Ramos (cell line): Measurements from ENCODE around the gene WAS.

Experiments
- in situ Hi-C: fragments of 300-500 bp; cut with MboI; formaldehyde crosslinking; loops from one replicate; pipeline ENCODE4 v1.14.3; 2022; ENCODE audit warnings: low sequenced_read_pairs; ENCODE audit not compliant: unreplicated experiment

WAS gene

DNA sequence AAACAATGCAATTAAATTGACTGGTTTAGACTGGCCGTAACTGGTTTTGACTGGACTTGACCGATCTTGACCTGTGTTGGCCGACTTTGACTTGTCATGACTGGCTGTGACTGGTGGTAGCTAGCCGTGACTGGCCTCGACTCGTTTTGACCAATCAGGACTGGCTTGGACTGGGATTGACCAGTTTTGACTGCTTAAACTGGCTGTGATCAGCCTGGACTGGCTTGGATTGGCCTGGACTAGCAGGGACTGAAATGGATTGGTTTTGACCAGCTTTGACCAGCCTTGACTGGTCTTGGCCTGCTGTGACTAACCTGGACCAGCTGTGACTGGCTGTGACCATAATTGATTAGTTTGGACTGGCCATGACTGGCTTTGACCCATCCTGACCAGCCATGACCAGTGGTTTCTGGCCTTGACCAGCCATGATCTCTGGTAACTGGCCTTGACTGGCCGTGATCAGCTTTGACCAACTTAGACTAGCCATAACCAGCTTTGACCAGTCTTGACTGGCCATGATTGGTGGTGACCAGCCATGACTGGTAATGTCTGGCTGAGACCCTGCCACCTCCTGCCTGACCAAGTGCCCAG lies 26.0 kb downstream of the WAS start:
- in situ Hi-C loops, result no loop called here

DNA sequence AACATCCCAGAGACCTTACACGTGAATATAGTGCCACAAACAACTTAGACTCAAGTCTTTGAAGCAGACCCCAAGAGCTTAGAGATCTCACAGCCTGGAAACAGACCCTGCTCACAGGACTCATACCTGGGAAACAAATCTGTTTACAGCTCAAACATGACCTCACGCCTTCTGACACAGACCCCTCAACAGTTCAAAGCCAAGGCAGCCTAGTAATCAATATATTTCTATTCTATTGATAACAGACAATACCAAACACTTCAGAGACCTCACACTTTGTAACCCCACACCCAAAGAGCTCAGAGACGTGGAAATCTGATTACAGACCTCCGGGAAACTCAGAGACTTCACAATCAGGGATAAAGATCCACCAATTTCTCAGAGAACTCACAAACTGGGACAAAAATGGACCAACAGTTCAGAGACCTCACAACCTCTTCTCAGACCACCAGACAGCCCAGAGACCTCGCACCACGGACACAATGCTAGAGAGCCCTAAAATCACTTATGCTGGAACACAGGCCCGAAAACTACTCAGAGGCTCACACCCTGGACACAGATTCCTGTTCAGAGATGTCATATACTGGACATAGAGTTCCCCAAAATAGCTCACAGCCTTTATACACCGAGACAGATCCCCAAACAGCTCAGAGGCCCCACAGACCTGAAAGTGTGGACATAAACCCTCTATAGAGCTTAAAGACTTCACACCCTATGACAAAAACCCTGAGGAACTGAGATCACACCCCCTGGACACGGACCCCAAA lies 27.7 kb downstream of the WAS start:
- in situ Hi-C loops, result no loop called here

DNA sequence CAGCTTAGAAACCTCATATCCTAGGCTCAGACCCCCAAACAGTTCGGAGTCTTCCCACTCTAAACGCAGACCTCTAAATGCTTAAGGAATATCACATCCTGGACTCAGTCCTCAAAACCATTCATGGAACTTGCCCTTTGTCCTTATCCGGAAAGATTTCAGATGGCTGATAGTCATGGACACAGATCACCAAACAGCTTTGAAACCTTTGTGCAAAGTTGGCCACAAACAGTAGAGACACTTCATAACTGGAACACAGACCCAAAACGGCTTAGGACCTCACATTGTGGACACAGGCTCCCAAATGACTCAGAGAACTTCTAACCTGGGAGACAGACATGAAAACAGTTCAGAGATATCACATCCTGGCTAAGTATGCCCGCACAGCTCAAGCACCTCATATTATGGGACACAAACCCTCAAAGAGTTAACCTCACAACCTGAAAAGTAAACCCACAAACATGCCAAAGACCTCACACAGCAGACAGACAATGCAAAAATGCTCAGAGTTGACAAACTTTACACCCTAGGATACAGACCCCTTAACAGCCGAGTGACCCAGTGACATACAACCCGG lies 28.4 kb downstream of the WAS start:
- in situ Hi-C loops, result no loop called here

DNA sequence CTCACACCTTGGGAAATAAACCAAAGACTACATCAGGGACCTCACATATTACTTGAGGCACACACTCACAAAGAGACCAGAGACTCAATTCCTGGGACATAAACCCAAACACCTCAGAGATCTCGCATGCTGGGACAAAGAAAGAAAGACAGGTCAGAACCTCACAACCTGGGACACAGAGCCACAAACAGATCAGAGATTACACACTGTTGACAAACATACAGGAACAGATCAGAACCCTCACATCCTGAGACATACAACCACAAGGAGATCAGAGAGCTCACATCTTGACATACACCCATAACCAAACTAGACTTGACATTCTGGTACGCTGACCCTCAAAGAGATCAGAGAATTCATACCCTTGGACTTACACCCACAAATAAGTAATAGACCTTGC lies 30.2 kb downstream of the WAS start:
- in situ Hi-C loops, result no loop called here

DNA sequence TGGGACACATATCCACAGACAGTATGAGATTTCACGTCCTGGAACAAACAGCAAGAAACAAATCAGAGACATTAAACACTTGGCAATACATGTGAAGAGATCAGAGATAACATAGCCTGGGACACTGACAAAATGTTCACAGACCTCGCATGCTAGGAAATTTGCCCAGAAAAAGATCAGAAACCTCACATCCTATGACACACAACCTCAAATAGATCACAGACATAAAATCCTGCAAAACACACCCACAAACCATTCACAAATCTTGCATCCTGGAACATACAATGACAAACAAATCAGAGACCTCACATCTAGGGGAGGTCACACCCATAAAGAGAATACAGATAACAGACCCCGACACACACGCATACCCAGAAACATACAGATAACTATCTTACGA lies 31.0 kb downstream of the WAS start:
- in situ Hi-C loops, result no loop called here

DNA sequence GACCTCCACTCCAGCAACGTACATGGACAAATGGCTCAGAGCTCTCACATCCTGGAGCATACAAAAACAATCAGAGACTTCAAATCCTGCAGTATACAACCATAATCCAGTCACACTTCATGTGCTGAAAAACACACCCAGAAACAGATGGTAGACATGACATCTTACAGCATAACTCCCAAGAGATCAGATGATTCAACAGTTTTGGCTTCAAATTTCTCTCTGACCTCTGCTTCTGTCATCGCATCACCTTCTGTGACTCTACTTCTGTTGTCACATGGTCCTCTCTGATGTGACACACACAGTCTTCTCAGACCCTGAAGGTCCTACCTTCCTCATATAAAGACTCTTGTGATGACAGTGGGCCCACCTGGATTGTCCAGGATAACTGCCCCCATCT lies 31.5 kb downstream of the WAS start:
- in situ Hi-C loops, result no loop called here

DNA sequence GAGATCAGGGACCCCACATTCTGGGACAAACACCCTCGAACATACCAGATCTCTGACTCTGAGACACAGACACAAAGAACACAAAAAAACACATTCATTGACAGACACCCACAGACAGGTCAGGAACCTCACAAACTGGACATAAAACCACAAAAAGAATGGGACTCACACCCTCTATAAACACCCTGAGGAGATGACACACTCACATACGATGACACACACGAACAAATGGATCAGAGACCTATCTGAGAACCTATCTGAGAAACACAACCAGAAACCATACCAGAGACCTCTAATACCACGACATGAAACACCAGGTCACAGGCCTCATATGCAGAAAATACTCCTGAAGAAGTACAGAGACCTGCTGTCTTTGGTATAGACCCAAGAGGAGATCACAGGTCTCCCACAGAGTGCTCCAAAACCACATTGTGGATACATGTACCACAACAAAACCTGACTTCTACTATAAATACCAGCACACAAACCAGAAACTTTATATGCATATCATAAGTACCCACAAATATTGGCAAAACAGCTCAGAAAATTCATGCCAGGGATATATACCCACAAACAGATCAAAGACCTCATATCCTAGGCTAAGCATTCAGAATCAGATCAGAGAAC lies 32.4 kb downstream of the WAS start:
- in situ Hi-C loops, result no loop called here

DNA sequence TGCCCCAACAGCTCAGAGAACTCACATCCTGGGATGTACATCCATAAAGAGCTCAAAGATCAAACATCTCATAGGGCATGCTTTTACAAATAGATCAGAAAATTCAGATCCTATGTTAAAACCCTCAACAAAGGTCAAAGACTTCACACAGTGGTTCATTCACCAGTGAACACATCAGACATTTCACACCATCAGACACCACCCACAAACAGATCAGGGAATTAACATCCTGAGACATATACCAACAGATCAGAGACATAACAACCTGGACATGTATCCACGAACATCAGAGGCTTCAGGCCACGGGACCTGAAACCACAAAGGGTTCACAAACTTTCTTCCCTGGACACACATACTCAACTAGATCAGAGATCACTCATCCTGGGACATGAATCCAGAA lies 36.4 kb downstream of the WAS start:
- in situ Hi-C loops, result no loop called here

DNA sequence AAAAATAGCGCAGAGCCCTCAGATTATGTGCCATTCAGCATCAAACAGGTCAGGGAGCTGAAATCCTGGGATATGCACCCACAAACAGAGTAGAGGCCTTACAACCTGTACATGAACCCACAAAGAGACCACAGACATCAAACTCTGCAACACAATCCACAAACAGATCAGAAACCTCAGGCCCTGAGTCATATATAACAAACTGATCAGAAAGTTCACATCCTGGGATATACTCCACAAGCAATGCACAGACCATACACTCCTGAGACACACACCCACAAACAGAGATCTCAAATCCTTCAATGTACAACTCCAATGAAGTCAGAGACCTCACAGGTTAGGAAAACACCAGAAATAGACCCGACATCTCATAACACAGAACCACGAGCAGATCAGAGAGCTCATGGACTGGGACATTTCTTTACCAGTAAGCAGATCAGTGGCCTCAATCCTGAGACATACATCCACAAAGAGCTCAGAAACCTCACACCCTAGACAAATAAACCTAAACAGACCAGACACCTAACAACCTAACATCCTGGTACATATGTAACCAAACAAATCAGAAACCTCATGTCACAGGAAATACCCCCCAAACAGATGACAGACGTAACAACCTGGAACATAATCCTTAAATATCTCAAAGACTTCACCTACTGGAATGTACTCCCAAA lies 37.1 kb downstream of the WAS start:
- in situ Hi-C loops, result no loop called here

DNA sequence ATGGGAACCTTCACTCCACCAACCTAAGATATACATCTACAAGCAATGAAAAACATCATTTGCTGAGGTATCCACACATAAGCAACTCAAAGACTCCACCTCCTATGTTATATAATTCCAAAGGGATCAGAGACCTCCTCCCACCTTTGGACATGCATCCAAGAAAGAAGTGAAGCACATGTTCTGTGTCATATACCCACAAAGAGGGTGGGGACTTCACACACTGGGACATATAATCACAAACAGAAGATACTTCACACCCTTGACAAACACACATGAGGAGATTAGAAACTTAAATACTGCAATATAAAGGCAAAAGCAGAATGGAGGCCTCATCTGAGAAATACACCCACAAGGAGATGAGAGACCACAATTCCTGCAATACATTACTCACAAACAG lies 38.3 kb downstream of the WAS start:
- in situ Hi-C loops, result no loop called here

DNA sequence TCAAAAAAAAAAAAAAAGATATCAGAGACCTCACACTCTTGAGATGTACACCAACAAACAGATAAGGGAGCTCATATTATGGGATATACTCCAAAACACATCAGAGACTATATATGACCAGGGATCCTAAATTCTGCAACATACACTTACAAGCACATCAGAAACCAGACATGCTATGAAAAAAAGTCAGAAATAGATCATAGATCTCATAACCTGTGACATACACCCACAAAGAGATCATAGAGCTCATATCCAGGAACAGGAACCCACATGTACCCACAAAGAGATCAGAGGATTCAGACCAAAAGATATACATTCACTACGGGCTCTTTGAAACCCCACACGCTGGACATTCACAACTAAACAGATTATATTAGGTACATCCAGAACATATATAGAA lies 43.0 kb downstream of the WAS start:
- in situ Hi-C loops, result no loop called here

DNA sequence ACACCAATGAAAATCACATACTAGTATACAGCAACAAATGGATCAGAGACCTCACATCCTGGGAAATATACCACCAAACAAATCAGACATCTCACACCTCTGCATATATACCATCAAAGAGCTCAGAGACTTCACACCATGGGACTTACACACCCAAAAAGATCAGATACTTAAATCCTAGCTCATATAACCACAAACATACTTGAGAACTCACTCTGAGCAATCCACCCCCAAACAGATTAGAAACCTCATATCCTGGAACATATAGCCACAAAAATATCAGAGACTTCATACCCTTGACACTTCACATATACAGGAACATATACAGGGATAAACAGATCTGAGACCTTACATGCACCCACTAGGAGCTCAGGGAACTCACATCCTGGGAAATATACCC lies 45.1 kb downstream of the WAS start:
- in situ Hi-C loops, result no loop called here

DNA sequence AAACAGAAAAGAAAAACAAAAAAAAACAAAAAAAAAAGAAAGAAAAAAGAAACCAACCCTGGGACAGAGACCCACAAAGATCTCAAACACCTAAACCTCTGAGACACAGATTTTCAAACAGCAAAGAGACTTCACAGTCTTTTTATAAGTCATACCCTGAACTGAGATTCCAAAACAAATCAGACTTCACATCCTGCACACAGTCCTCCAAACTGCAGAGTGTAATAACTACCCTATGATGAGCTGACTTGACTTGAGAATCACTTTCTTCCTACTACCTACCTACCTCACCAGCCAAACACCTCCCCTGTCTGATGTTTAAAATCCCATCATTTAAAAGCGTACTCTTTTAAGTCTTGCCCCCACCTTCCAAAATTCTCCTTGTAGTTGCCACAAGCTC lies 52.7 kb downstream of the WAS start:
- in situ Hi-C loops, result no loop called here

DNA sequence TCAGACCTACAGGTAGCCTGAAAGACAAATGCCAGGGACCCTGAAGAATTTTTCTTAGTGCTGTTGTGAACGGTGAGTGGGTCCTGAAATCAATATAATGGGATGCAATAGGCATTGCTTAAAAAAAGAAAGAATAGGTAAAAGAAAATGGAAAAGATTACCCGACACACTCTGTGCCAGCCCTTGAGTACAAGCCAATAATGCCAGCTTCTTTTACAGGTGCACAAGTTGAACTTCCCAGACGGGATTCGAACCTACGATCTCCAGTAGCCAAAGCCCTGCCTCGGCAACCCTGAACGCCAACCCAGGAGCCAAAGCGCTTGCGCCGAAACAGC lies 53.2 kb downstream of the WAS start:
- in situ Hi-C loops, result no loop called here

DNA sequence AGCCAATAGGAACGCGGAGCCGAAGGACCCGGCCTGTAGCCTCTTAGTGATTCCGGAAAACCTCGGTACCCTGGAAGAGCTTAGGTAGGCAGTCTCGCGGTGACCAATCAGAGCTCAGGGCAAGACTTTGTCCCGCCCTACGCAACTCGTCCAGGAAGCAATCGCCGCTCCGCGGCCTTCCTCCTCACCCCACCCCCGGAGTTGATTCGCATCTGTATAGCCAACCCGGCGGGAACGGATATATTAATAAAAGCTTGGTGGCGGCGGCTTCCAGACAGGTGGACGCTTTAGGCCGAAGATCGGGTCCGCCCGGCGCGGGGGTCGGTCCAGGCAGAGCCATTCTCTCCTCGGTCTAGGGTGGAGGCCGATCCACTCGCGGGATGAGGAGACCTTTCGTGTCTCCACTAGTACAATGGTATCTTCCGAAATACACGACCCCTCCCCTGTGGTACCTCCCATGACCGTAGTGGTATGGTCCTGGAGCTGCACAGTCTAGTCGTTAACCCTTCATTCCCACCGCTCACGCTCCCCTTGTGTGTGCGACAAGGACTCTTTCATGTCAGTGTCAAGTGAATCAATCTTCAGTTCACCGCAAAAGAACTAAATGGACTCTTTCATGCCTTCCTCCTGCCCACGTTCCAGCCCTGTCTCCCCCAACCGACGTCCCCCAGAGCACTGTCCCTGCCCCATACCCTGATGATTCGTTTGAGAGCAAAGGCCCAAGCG lies 53.8 kb downstream of the WAS start:
- in situ Hi-C loops, result no loop called here

DNA sequence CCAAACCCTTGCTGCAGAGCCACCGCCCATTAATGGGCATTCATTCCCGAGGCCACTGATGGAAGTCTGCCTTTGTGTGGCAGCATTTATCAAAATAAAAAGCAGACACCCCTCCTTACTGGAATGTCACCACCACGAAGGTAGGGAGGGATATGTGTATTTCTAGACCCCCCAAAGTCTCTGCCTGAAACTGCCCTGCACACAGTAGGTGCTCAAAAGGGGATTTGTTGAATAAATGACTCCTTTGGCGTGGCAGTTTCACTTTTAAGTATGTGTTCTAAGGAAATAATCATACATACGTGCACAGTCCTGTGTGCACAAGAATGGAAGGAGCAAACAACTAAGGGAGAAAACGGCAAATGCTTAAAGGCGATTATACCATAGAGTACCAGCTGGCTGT lies 54.3 kb downstream of the WAS start:
- in situ Hi-C loops, result no loop called here
